Lower leg skin (tissue), 3 donors: ENCODE data around the gene VASH2.

ENCODE experiments used
- POLR2A ChIP-seq, 2 donors: fragments of 450-650 bp; IDR thresholded peaks; one replicate each; pipeline ENCODE4 v1.6.1; 2016 to 2017; ENCODE audit warnings: antibody characterized with exemption in 2 of 2, mild to moderate bottlenecking in 1 of 2, moderate library complexity in 1 of 2
- TF ChIP-seq, protein P1 (sequence below), 3 donors: fragments of 450-650 bp; IDR thresholded peaks; one replicate each; pipeline ENCODE4 v1.5.1; 2016; ENCODE audit warnings: antibody characterized with exemption in 3 of 3, mild to moderate bottlenecking in 3 of 3, moderate library complexity in 2 of 3

- TF ChIP-seq, protein P1, sequence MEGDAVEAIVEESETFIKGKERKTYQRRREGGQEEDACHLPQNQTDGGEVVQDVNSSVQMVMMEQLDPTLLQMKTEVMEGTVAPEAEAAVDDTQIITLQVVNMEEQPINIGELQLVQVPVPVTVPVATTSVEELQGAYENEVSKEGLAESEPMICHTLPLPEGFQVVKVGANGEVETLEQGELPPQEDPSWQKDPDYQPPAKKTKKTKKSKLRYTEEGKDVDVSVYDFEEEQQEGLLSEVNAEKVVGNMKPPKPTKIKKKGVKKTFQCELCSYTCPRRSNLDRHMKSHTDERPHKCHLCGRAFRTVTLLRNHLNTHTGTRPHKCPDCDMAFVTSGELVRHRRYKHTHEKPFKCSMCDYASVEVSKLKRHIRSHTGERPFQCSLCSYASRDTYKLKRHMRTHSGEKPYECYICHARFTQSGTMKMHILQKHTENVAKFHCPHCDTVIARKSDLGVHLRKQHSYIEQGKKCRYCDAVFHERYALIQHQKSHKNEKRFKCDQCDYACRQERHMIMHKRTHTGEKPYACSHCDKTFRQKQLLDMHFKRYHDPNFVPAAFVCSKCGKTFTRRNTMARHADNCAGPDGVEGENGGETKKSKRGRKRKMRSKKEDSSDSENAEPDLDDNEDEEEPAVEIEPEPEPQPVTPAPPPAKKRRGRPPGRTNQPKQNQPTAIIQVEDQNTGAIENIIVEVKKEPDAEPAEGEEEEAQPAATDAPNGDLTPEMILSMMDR (IDR thresholded peaks at IDR 0.05) = no peak
- no peak for TF ChIP-seq POLR2A (IDR thresholded peaks at IDR 0.05)
Measured at GRCh38 chr1:212990276-212990675, 39.9 kb downstream of the VASH2 start.
